Uterus (tissue), 4 donors: ENCODE measurements around the gene HBEGF. TPM values are rescaled to one million over a fixed set of nuclear protein-coding genes. Genes with fewer than 3 reads are reported as not detected.
A peak's percentile ranks its signal among the peaks of the same experiment; 100 is the strongest.

Experiments
- DNase-seq, 2 donors: peaks; one replicate each; pipeline ENCODE4 v3.0.0-alpha.2; 2019 to 2020
- H3K27ac ChIP-seq, 2 donors: fragments of 200-600 bp; sonication (generic); 1 replicate in 1 of 2; 2 replicates in 1 of 2; pipeline ENCODE4 v1.5.1; 2016 to 2018
- H3K27me3 ChIP-seq, 2 donors: fragments of 200-600 bp; sonication (generic); one replicate each; pipeline ENCODE4 v1.5.1; 2018 to 2019; ENCODE audit warnings: control low read depth in 1 of 2
- H3K36me3 ChIP-seq, 2 donors: fragments of 200-600 bp; sonication (generic); one replicate each; pipeline ENCODE4 v1.5.1; 2019; ENCODE audit warnings: control low read depth in 1 of 2
- H3K4me1 ChIP-seq, 2 donors: fragments of 200-600 bp; sonication (generic); one replicate each; pipeline ENCODE4 v1.5.1; 2018 to 2019; ENCODE audit warnings: control low read depth in 1 of 2
- H3K4me3 ChIP-seq, 2 donors: fragments of 200-600 bp; sonication (generic); 1 replicate in 1 of 2; 2 replicates in 1 of 2; pipeline ENCODE4 v1.5.1; 2018 to 2019; ENCODE audit warnings: mild to moderate bottlenecking in 1 of 2
- H3K9me3 ChIP-seq, 2 donors: fragments of 200-600 bp; sonication (generic); one replicate each; pipeline ENCODE4 v1.5.1; 2019; ENCODE audit warnings: control low read depth in 1 of 2
- POLR2A ChIP-seq, 2 donors: fragments of 450-650 bp; IDR thresholded peaks; one replicate each; pipeline ENCODE4 v1.6.1; 2016; ENCODE audit warnings: antibody characterized with exemption in 2 of 2, mild to moderate bottlenecking in 1 of 2, moderate library complexity in 1 of 2
- intact Hi-C: fragments of 100-400 bp; cut with DNase I; formaldehyde crosslinking; loops from one replicate; pipeline ENCODE4 v1.15.1; 2023; ENCODE audit warnings: low total_unique reads
- total RNA-seq, 4 donors: library from RNA; depleted of rRNA in 3 of 4; stranded (reverse); fragments of >200 nt in 3 of 4; gene quantifications; one replicate each; pipeline versions ENCODE4 v1.1.0 to v1.2.4, GENCODE V29; 2014 to 2023
- TF ChIP-seq, protein P1 (sequence below), 4 experiments: fragments of 200-600 bp in 2 of 4; fragments of 450-650 bp in 2 of 4; sonication (generic) in 2 of 4; IDR thresholded peaks; one replicate each; pipeline ENCODE4 v1.5.1; 2016 to 2019; ENCODE audit warnings: antibody characterized with exemption in 4 of 4, mild to moderate bottlenecking in 2 of 4, moderate library complexity in 1 of 4
- donor health status: DM: yes; HTN: yes; CAD: no.

Gene HBEGF
- total RNA-seq, 4 donors from 2014 or later, result 0.77 to 24.4 (median 8.4) TPM

- peaks cover 6 to 16% of the 10 kb centered on the region in 2 donors for H3K4me1 ChIP-seq
- H3K27me3 ChIP-seq, result no peaks in the 10 kb centered on the region
- intact Hi-C loops, result no loop called here
- H3K9me3 ChIP-seq, result no peaks in the 10 kb centered on the region
- H3K27ac ChIP-seq, result no peak overlapping the region
- H3K36me3 ChIP-seq, result no peaks in the 10 kb centered on the region
- H3K4me3 ChIP-seq, result no peak overlapping the region
- DNase-seq, result no peak
- no peak for TF ChIP-seq POLR2A (IDR thresholded peaks at IDR 0.05)
- TF ChIP-seq, protein P1, sequence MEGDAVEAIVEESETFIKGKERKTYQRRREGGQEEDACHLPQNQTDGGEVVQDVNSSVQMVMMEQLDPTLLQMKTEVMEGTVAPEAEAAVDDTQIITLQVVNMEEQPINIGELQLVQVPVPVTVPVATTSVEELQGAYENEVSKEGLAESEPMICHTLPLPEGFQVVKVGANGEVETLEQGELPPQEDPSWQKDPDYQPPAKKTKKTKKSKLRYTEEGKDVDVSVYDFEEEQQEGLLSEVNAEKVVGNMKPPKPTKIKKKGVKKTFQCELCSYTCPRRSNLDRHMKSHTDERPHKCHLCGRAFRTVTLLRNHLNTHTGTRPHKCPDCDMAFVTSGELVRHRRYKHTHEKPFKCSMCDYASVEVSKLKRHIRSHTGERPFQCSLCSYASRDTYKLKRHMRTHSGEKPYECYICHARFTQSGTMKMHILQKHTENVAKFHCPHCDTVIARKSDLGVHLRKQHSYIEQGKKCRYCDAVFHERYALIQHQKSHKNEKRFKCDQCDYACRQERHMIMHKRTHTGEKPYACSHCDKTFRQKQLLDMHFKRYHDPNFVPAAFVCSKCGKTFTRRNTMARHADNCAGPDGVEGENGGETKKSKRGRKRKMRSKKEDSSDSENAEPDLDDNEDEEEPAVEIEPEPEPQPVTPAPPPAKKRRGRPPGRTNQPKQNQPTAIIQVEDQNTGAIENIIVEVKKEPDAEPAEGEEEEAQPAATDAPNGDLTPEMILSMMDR (IDR thresholded peaks at IDR 0.05), result no peak
Measured at GRCh38 chr5:140319833-140320232, 26.6 kb downstream of the HBEGF start.

- intact Hi-C loops, result no loop called here
- Histone ChIP-seq H3K9me3 (no peaks in the 10 kb centered on the region), H3K36me3 (no peaks in the 10 kb centered on the region), H3K4me3 (no peak overlapping the region), H3K27me3 (no peaks in the 10 kb centered on the region), H3K27ac (no peak overlapping the region), H3K4me1 (peaks cover 6 to 13% of the 10 kb centered on the region in 2 donors)
- no peak for TF ChIP-seq POLR2A (IDR thresholded peaks at IDR 0.05)
- TF ChIP-seq, protein P1 (IDR thresholded peaks at IDR 0.05), result no peak
- DNase-seq, result no peak
Measured at GRCh38 chr5:140318792-140319191, 27.6 kb downstream of the HBEGF start.

GRCh38 chr5:140317859-140318258, 28.5 kb downstream of the HBEGF start:
- intact Hi-C loops, result no loop called here
- H3K36me3 ChIP-seq, result no peaks in the 10 kb centered on the region
- no peaks in the 10 kb centered on the region for H3K9me3 ChIP-seq
- H3K27me3 ChIP-seq, result no peaks in the 10 kb centered on the region
- TF ChIP-seq, protein P1 (IDR thresholded peaks at IDR 0.05), result no peak
- TF ChIP-seq POLR2A (IDR thresholded peaks at IDR 0.05), result no peak
- H3K4me1 ChIP-seq, result peaks cover 0 to 4% of the 10 kb centered on the region in 2 donors
- H3K27ac ChIP-seq, result no peak overlapping the region
- DNase-seq, result no peak
- H3K4me3 ChIP-seq, result no peak overlapping the region

- no peak for DNase-seq
- H3K9me3 ChIP-seq, result no peaks in the 10 kb centered on the region
- H3K27me3 ChIP-seq, result no peaks in the 10 kb centered on the region
- intact Hi-C loops, result no loop called here
- no peak overlapping the region for H3K4me3 ChIP-seq
- H3K4me1 ChIP-seq, result no peaks in the 10 kb centered on the region
- TF ChIP-seq POLR2A (IDR thresholded peaks at IDR 0.05), result no peak
- TF ChIP-seq, protein P1 (IDR thresholded peaks at IDR 0.05), result no peak
- H3K27ac ChIP-seq, result peak overlapping the region; percentile 46 to 69
- no peaks in the 10 kb centered on the region for H3K36me3 ChIP-seq
Measured at GRCh38 chr5:140312791-140313189, 33.6 kb downstream of the HBEGF start.

DNA sequence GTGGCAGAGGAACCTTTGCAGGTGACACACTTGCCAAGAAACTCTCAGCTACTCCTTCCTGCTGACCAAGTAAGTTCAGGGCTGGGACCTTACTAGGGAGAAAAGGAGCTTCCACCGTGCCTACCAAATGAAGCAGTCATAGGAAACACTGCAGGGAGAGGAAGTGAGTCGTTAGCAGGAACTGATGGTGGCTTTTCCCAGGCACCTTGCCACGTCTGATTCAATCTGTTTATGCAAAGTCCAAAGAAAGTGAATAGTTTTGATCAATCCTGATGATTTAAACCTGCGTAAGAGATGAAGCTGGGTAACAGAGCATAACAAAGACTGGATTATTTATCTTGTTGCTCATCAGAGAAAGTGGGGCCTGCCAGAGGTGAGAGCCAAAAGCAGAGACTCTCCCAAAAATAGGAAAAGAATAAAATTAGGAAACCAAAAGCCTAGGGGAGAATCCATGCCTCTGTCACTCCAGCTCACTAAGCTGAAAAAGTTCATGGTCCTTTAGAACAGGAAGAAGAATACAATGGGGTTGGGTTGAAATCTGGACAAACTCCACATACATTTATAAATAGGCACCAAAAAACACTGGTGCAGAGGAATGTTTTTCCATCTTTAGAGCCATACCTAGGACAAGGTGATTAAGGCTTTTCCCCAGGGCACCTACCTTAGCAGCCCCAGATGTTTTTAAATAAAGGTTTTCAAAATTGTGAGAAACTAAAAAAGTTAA, 34.2 kb downstream of the HBEGF start:
- H3K27ac ChIP-seq, result peak overlapping the region; percentile 46 to 69
- peak in 1 of 2 donors; percentile 58 for DNase-seq
- H3K4me1 ChIP-seq, result no peaks in the 10 kb centered on the region
- TF ChIP-seq POLR2A (IDR thresholded peaks at IDR 0.05), result no peak
- TF ChIP-seq, protein P1 (IDR thresholded peaks at IDR 0.05), result no peak
- no peaks in the 10 kb centered on the region for H3K36me3 ChIP-seq
- intact Hi-C loops, result no loop called here
- no peaks in the 10 kb centered on the region for H3K27me3 ChIP-seq
- no peaks in the 10 kb centered on the region for H3K9me3 ChIP-seq
- no peak overlapping the region for H3K4me3 ChIP-seq
